ENCODE measurements around the gene CACNA2D2.

DNA sequence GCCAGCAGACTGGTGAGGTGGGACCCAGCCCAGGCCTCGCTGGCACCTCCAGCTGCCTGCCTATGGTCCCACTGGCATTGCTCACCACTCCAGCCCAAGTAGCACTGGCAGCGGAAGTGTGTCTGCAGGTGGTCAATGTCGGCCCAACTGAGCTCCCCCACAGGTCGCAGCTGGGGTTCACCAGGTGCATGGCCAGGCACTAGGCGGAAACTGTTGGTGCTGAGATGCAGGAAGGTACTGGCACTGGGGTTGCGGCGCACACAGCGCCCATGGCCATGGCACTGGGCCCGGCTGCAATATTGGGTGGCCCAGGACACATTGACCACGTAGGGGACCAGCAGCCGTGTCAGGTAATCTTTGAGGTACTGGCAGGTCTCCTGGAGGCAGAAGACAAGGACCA is 185.3 kb downstream of the CACNA2D2 start:
- no peak for TF ChIP-seq EP300 (IDR thresholded peaks at IDR 0.05)
- TF ChIP-seq, protein P1, sequence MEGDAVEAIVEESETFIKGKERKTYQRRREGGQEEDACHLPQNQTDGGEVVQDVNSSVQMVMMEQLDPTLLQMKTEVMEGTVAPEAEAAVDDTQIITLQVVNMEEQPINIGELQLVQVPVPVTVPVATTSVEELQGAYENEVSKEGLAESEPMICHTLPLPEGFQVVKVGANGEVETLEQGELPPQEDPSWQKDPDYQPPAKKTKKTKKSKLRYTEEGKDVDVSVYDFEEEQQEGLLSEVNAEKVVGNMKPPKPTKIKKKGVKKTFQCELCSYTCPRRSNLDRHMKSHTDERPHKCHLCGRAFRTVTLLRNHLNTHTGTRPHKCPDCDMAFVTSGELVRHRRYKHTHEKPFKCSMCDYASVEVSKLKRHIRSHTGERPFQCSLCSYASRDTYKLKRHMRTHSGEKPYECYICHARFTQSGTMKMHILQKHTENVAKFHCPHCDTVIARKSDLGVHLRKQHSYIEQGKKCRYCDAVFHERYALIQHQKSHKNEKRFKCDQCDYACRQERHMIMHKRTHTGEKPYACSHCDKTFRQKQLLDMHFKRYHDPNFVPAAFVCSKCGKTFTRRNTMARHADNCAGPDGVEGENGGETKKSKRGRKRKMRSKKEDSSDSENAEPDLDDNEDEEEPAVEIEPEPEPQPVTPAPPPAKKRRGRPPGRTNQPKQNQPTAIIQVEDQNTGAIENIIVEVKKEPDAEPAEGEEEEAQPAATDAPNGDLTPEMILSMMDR (IDR thresholded peaks at IDR 0.05) = no peak
